Mucosa of descending colon (tissue), 3 donors: ENCODE measurements around the gene RIC1. TPM values are rescaled to one million over a fixed set of nuclear protein-coding genes. Genes with fewer than 3 reads are reported as not detected.

Source experiments
- ATAC-seq: fragments of 200-7000 bp; cut with Tn5 transposase; one replicate; pipeline ENCODE4 v1.9.1; 2020; ENCODE audit warnings: mild to moderate bottlenecking, moderate library complexity
- DNase-seq, 3 donors: peaks; one replicate each; pipeline ENCODE4 v3.0.0-alpha.2; 2020
- H3K36me3 ChIP-seq: fragments of 200-600 bp; one replicate; pipeline ENCODE4 v1.8.0; 2021; ENCODE audit warnings: low read depth, mild to moderate bottlenecking
- H3K4me1 ChIP-seq: fragments of 200-600 bp; one replicate; pipeline ENCODE4 v1.8.0; 2021; ENCODE audit warnings: low read depth, mild to moderate bottlenecking
- H3K4me3 ChIP-seq: fragments of 200-600 bp; one replicate; pipeline ENCODE4 v1.8.0; 2021; ENCODE audit warnings: mild to moderate bottlenecking
- H3K9me3 ChIP-seq: fragments of 200-600 bp; one replicate; pipeline ENCODE4 v1.8.0; 2021; ENCODE audit warnings: mild to moderate bottlenecking
- CTCF ChIP-seq: fragments of 200-600 bp; IDR thresholded peaks from one replicate; pipeline ENCODE4 v1.8.0; 2022; ENCODE audit warnings: antibody characterized with exemption, mild to moderate bottlenecking
- intact Hi-C, 2 donors: fragments of 100-400 bp; cut with DNase I in 1 of 2; cut with micrococcal nuclease in 1 of 2; formaldehyde crosslinking; loops; one replicate each; pipeline versions ENCODE4 v1.11.0 to v1.11.1; 2022; cut with DNase I, micrococcal nuclease
- total RNA-seq, 3 donors: library from RNA; stranded (reverse); fragmentation: NEBNext Ultra II Directional in 2 of 3; extraction: Animal tissue kit (Norgen Biotek cat#: 25700) in 2 of 3; gene quantifications; one replicate each; pipeline versions ENCODE4 v1.2.1 to v1.2.4, GENCODE V29; 2021 to 2023
- donor health status: DM: no; HTN: no; CAD: no; lungs with moderate emphysema.
- donor health status: DM: no; HTN: no; CAD: no.
- donor health status: DM: no; HTN: yes; CAD: no.

The RIC1 gene
- total RNA-seq, 3 donors from 2014 or later = 15.8 to 22.4 (median 20.2) TPM

GRCh38 chr9:5813824-5814223 lies 184.9 kb downstream of the RIC1 start:
- DNase-seq (no peak), ATAC-seq (peak; percentile 68)
- H3K9me3 ChIP-seq = no peaks in the 10 kb centered on the region
- peaks cover 3% of the 10 kb centered on the region for H3K36me3 ChIP-seq
- no peaks in the 10 kb centered on the region for H3K4me1 ChIP-seq
- no peak overlapping the region for H3K4me3 ChIP-seq
- intact Hi-C loops = no loop called here
- TF ChIP-seq CTCF = no peak

- H3K4me3 ChIP-seq = no peak overlapping the region
- no peak for ATAC-seq
- no peak for DNase-seq
- H3K4me1 ChIP-seq = no peaks in the 10 kb centered on the region
- H3K9me3 ChIP-seq = no peaks in the 10 kb centered on the region
- intact Hi-C loops = no loop called here
- TF ChIP-seq CTCF = no peak
- H3K36me3 ChIP-seq = peaks cover 3% of the 10 kb centered on the region
These were observed 186.6 kb downstream of the RIC1 start for GRCh38 chr9:5815461-5815860.

- TF ChIP-seq CTCF = no peak
- no peaks in the 10 kb centered on the region for H3K9me3 ChIP-seq
- no peaks in the 10 kb centered on the region for H3K4me1 ChIP-seq
- no peak for DNase-seq
- no peaks in the 10 kb centered on the region for H3K36me3 ChIP-seq
- no peak for ATAC-seq
- intact Hi-C loops = no loop called here
- H3K4me3 ChIP-seq = no peak overlapping the region
These were observed 189.0 kb downstream of the RIC1 start for GRCh38 chr9:5817862-5818261.

GRCh38 chr9:5818424-5819142 lies 189.7 kb downstream of the RIC1 start:
- Histone ChIP-seq H3K4me1 (no peaks in the 10 kb centered on the region), H3K4me3 (no peak overlapping the region), H3K9me3 (no peaks in the 10 kb centered on the region), H3K36me3 (no peaks in the 10 kb centered on the region)
- DNase-seq (no peak), ATAC-seq (no peak)
- intact Hi-C loops = no loop called here
- TF ChIP-seq CTCF = no peak

- Histone ChIP-seq H3K36me3 (no peaks in the 10 kb centered on the region), H3K4me3 (no peak overlapping the region), H3K4me1 (no peaks in the 10 kb centered on the region), H3K9me3 (no peaks in the 10 kb centered on the region)
- TF ChIP-seq CTCF = no peak
- DNase-seq = no peak
- ATAC-seq = no peak
- intact Hi-C loops = no loop called here
These were observed 190.3 kb downstream of the RIC1 start for GRCh38 chr9:5819174-5819573.

- Histone ChIP-seq H3K4me3 (no peak overlapping the region), H3K4me1 (no peaks in the 10 kb centered on the region), H3K36me3 (no peaks in the 10 kb centered on the region), H3K9me3 (no peaks in the 10 kb centered on the region)
- no peak for TF ChIP-seq CTCF
- intact Hi-C loops = no loop called here
- ATAC-seq = no peak
- no peak for DNase-seq
These were observed 191.5 kb downstream of the RIC1 start for GRCh38 chr9:5820425-5820824.
